Trophoblast cell (in vitro differentiated cells and primary cell): ENCODE data around the gene WDFY3.

Experiments
- DNase-seq, 2 donors: peaks; one replicate each; pipeline ENCODE4 v3.0.0-alpha.2; 2016
- H2AFZ ChIP-seq: 2 replicates; pipeline ENCODE4 v1.6.1; 2013; ENCODE audit warnings: low read length, moderate library complexity, mild to moderate bottlenecking; ENCODE audit not compliant: insufficient read depth, poor library complexity
- H2AK5ac ChIP-seq: 2 replicates; pipeline ENCODE4 v1.6.1; 2013; ENCODE audit warnings: mild to moderate bottlenecking, low read length
- H2BK120ac ChIP-seq: 2 replicates; pipeline ENCODE4 v1.6.1; 2013; ENCODE audit warnings: low read length, mild to moderate bottlenecking, moderate library complexity; ENCODE audit not compliant: insufficient read depth, poor library complexity
- H2BK12ac ChIP-seq: 2 replicates; pipeline ENCODE4 v1.6.1; 2013; ENCODE audit warnings: mild to moderate bottlenecking, low read length, moderate library complexity
- H2BK5ac ChIP-seq: 2 replicates; pipeline ENCODE4 v1.6.1; 2013; ENCODE audit warnings: low read length, low read depth, moderate library complexity, mild to moderate bottlenecking; ENCODE audit not compliant: poor library complexity
- H3K14ac ChIP-seq: 2 replicates; pipeline ENCODE4 v1.6.1; 2013; ENCODE audit warnings: mild to moderate bottlenecking, low read length
- H3K18ac ChIP-seq: 2 replicates; pipeline ENCODE4 v1.6.1; 2013; ENCODE audit warnings: mild to moderate bottlenecking, low read length
- H3K23ac ChIP-seq: 2 replicates; pipeline ENCODE4 v1.6.1; 2013; ENCODE audit warnings: low read length
- H3K27ac ChIP-seq: 2 replicates; pipeline ENCODE4 v1.5.1; 2013; ENCODE audit warnings: low read depth, mild to moderate bottlenecking, inconsistent platforms, low read length, moderate library complexity
- H3K27me3 ChIP-seq: 2 replicates; pipeline ENCODE4 v1.6.1; 2013; ENCODE audit warnings: inconsistent platforms, mild to moderate bottlenecking, low read length, moderate library complexity; ENCODE audit not compliant: insufficient read depth
- H3K36me3 ChIP-seq, 2 experiments: 1 replicate in 1 of 2; 2 replicates in 1 of 2; pipeline ENCODE4 v1.6.1; 2013; ENCODE audit warnings: low read length in 2 of 2, mild to moderate bottlenecking in 2 of 2, moderate library complexity in 1 of 2; ENCODE audit not compliant: insufficient read depth in 2 of 2, control insufficient read depth in 1 of 2
- H3K4ac ChIP-seq: 2 replicates; pipeline ENCODE4 v1.6.1; 2013; ENCODE audit warnings: low read depth, mild to moderate bottlenecking, low read length, moderate library complexity
- H3K4me1 ChIP-seq, 2 experiments: 1 replicate in 1 of 2; 2 replicates in 1 of 2; pipeline ENCODE4 v1.6.1; 2013; ENCODE audit warnings: low read length in 2 of 2, mild to moderate bottlenecking in 2 of 2, moderate library complexity in 1 of 2; ENCODE audit not compliant: insufficient read depth in 2 of 2, control insufficient read depth in 1 of 2
- H3K4me2 ChIP-seq: 2 replicates; pipeline ENCODE4 v1.6.1; 2013; ENCODE audit warnings: inconsistent platforms, mild to moderate bottlenecking, low read length, moderate library complexity
- H3K4me3 ChIP-seq: 2 replicates; pipeline ENCODE4 v1.5.1; 2013; ENCODE audit warnings: mild to moderate bottlenecking, low read depth, low read length, inconsistent platforms
- H3K79me1 ChIP-seq: one replicate; pipeline ENCODE4 v1.6.1; 2013; ENCODE audit warnings: low read length
- H3K79me2 ChIP-seq: 2 replicates; pipeline ENCODE4 v1.6.1; 2013; ENCODE audit warnings: low read length, mild to moderate bottlenecking; ENCODE audit not compliant: control insufficient read depth, insufficient read depth, poor library complexity
- H3K9ac ChIP-seq: 2 replicates; pipeline ENCODE4 v1.6.1; 2013; ENCODE audit warnings: mild to moderate bottlenecking, low read length
- H3K9me3 ChIP-seq: 2 replicates; pipeline ENCODE4 v1.6.1; 2013; ENCODE audit warnings: low read depth, mild to moderate bottlenecking, control low read depth, inconsistent platforms, low read length; ENCODE audit not compliant: insufficient read depth
- H4K12ac ChIP-seq: 2 replicates; pipeline ENCODE4 v1.6.1; 2013; ENCODE audit warnings: low read depth, mild to moderate bottlenecking, low read length, moderate library complexity
- H4K8ac ChIP-seq: 2 replicates; pipeline ENCODE4 v1.6.1; 2013; ENCODE audit warnings: low read depth, mild to moderate bottlenecking, low read length, moderate library complexity
- H4K91ac ChIP-seq: one replicate; pipeline ENCODE4 v1.6.1; 2013; ENCODE audit warnings: low read depth, mild to moderate bottlenecking, low read length, moderate library complexity
- WGBS: extraction: QIAGEN DNeasy Blood & Tissue Kit; methylation state at CpG from one replicate; pipeline ENCODE4 v1.1.7; 2013; ENCODE audit warnings: missing lambda C conversion rate; ENCODE audit not compliant: insufficient read length, insufficient coverage; ENCODE audit errors: extremely low coverage; 5-methylcytosine and 5-hydroxymethylcytosine counted together

The WDFY3 gene

DNA sequence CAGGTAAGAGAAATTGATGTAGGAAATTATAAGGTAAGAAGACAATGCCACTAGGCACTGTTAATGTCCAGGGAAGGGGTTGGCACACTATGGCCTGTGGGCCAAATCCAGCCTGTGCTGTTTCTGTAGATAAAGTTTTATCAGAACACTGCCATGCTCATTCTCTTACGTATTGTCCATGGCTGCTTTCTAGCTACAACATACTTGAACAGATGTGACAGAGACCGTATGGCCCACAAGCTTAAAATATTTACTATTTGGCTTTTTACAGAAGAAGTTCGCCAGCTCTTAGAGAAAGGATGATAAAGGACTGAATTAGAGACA is 215.6 kb downstream of the WDFY3 start:
- H3K4me1 ChIP-seq = no peaks in the 10 kb centered on the region
- no CpG with 5 or more reads among the region's 3 CpGs for WGBS

DNA sequence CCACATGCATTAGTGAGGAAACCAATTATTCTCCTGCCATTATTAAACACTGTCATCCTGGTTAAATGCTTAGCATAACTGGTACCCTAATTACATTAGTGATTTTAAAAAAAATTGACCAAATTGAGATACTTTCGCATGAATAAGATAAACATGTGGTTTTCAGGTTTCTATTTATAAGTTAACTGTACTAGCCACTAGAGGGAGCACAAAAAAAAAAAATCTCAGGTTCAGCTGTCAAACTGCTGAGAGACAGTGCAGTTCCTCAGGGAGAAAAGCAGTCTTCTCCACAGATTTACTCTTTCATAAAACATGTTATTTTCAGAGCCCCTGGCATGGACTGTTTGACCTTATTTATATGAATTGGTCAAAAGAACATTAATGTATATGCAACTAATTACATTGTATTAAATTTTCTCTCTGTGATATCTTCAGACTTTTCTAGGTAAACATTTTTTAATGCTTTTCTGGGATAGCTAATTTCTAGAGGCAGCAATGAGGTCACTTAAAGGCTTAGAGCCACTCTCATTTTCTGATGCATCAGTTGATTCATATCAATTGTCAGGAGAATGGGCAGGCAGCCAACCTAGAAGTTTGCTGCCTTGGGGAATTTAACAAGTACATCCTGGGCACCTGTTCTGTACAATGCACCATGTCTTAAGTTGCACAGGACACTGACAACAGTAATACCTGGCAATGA is 216.1 kb downstream of the WDFY3 start:
- Histone ChIP-seq H2BK5ac (no peak overlapping the region), H4K8ac (no peak overlapping the region), H2AFZ (no peak overlapping the region), H3K18ac (no peak overlapping the region), H3K14ac (no peak overlapping the region), H3K4ac (no peak overlapping the region), H3K4me1 (no peaks in the 10 kb centered on the region), H3K4me2 (no peak overlapping the region), H3K79me1 (no peaks in the 10 kb centered on the region), H3K27me3 (no peaks in the 10 kb centered on the region), H3K23ac (no peak overlapping the region), H4K12ac (no peak overlapping the region), H4K91ac (no peak overlapping the region), H2BK12ac (no peak overlapping the region), H3K9me3 (no peaks in the 10 kb centered on the region), H3K36me3 (peaks cover 17 to 26% of the 10 kb centered on the region in 2 experiments), H3K4me3 (no peak overlapping the region), H2AK5ac (no peak overlapping the region), H3K9ac (no peak overlapping the region), H3K27ac (no peak overlapping the region), H3K79me2 (no peaks in the 10 kb centered on the region), H2BK120ac (no peak overlapping the region)
- no CpG with 5 or more reads among the region's 1 CpG for WGBS
- peak in 1 of 2 donors; percentile 78 for DNase-seq

More for the DNA sequence above, 215.6 kb downstream of the WDFY3 start:
- H2AFZ ChIP-seq = no peak overlapping the region
- H3K4me2 ChIP-seq = no peak overlapping the region
- no peak overlapping the region for H2BK120ac ChIP-seq
- no peak overlapping the region for H2BK5ac ChIP-seq
- H3K36me3 ChIP-seq = peaks cover 15 to 26% of the 10 kb centered on the region in 2 experiments
- no peak overlapping the region for H3K9ac ChIP-seq
- H3K27ac ChIP-seq = no peak overlapping the region
- H3K18ac ChIP-seq = no peak overlapping the region
- no peak overlapping the region for H3K4me3 ChIP-seq
- H3K23ac ChIP-seq = no peak overlapping the region
- H3K27me3 ChIP-seq = no peaks in the 10 kb centered on the region
- no peak overlapping the region for H4K12ac ChIP-seq
- no peaks in the 10 kb centered on the region for H3K9me3 ChIP-seq
- no peak for DNase-seq
- no peaks in the 10 kb centered on the region for H3K79me1 ChIP-seq
- no peak overlapping the region for H2BK12ac ChIP-seq
- H4K8ac ChIP-seq = no peak overlapping the region
- no peak overlapping the region for H3K4ac ChIP-seq
- no peaks in the 10 kb centered on the region for H3K79me2 ChIP-seq
- no peak overlapping the region for H2AK5ac ChIP-seq
- H3K14ac ChIP-seq = no peak overlapping the region
- no peak overlapping the region for H4K91ac ChIP-seq

DNA sequence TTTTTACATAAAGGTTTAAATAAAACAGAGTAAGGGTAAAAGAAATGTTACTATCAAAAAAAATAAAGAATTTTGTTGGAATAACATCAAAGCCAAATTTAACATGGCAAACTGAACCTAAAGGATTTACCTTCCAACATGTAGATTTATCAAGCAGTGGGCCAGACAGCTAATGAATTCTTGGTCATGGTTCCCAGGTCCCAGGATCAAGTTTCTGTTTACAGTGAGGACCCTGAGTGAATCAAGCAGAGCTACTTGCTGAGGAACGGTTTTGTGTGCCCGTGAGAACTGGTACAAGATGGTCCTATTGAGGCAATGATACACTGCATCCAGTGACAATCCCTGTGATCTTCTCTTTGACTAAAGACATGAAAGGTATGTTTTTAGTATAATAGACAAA is 226.4 kb downstream of the WDFY3 start:
- no peaks in the 10 kb centered on the region for H3K79me1 ChIP-seq
- peaks cover 20 to 25% of the 10 kb centered on the region in 2 experiments for H3K36me3 ChIP-seq
- no peaks in the 10 kb centered on the region for H3K4me1 ChIP-seq
- no peak overlapping the region for H2AK5ac ChIP-seq
- H3K4me2 ChIP-seq = no peak overlapping the region
- no peaks in the 10 kb centered on the region for H3K9me3 ChIP-seq
- no peak for DNase-seq
- no peak overlapping the region for H2BK120ac ChIP-seq
- H3K23ac ChIP-seq = no peak overlapping the region
- WGBS = no CpG with 5 or more reads among the region's 2 CpGs
- no peak overlapping the region for H3K27ac ChIP-seq
- no peaks in the 10 kb centered on the region for H3K27me3 ChIP-seq
- no peak overlapping the region for H2AFZ ChIP-seq
- no peak overlapping the region for H4K8ac ChIP-seq
- no peak overlapping the region for H4K91ac ChIP-seq
- no peak overlapping the region for H3K9ac ChIP-seq
- H3K4ac ChIP-seq = no peak overlapping the region
- no peak overlapping the region for H4K12ac ChIP-seq
- no peak overlapping the region for H3K18ac ChIP-seq
- H3K79me2 ChIP-seq = no peaks in the 10 kb centered on the region
- no peak overlapping the region for H3K4me3 ChIP-seq
- no peak overlapping the region for H2BK5ac ChIP-seq
- no peak overlapping the region for H2BK12ac ChIP-seq
- no peak overlapping the region for H3K14ac ChIP-seq

DNA sequence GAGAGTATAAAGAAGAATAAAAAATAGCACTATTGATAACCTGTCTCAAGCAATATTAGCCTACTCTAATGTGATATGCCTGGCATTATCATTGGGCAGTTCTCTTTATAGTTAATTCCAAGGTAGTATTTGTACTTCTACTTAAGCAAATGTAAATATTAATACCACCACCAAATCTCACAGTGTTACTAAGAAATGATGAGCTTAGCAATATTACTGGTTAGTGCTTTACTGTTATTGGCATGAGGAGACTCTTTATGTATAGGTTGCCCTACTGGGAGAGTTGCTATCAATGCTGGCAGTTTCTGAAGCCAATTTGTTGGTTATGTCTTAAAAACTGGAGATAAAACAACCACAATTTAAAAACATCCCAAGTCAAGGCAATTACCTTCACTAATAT is 227.9 kb downstream of the WDFY3 start:
- no peak overlapping the region for H2AFZ ChIP-seq
- H3K27me3 ChIP-seq = no peaks in the 10 kb centered on the region
- no peaks in the 10 kb centered on the region for H3K9me3 ChIP-seq
- no peaks in the 10 kb centered on the region for H3K4me1 ChIP-seq
- no peak overlapping the region for H3K9ac ChIP-seq
- H2BK12ac ChIP-seq = no peak overlapping the region
- H2BK5ac ChIP-seq = no peak overlapping the region
- peaks cover 18 to 25% of the 10 kb centered on the region in 2 experiments for H3K36me3 ChIP-seq
- no peak for DNase-seq
- no peak overlapping the region for H2BK120ac ChIP-seq
- no peaks in the 10 kb centered on the region for H3K79me1 ChIP-seq
- no peak overlapping the region for H3K4me3 ChIP-seq
- H3K27ac ChIP-seq = no peak overlapping the region
- H3K4me2 ChIP-seq = no peak overlapping the region
- no peak overlapping the region for H3K23ac ChIP-seq
- H4K8ac ChIP-seq = no peak overlapping the region
- no peaks in the 10 kb centered on the region for H3K79me2 ChIP-seq
- H4K91ac ChIP-seq = no peak overlapping the region
- H3K14ac ChIP-seq = no peak overlapping the region
- no peak overlapping the region for H4K12ac ChIP-seq
- no peak overlapping the region for H3K18ac ChIP-seq
- no peak overlapping the region for H2AK5ac ChIP-seq
- no peak overlapping the region for H3K4ac ChIP-seq
